ENCODE data around the gene FAM90A26. TPM values are rescaled to one million over a fixed set of nuclear protein-coding genes. Genes with fewer than 3 reads are reported as not detected.
"Not testable (repeated sequence)": the region's sequence is repeated elsewhere in the genome, so short reads cannot be mapped to it uniquely, and the experiment has no call there.

The FAM90A26 gene
- total RNA-seq, 1 donor from 2014 or later: not detected

- not testable (repeated sequence) for DNase-seq (ENCODE audit: low read depth, low spot score)
These were observed 11.8 kb upstream of the FAM90A26 start for GRCh38 chr4:9158392-9158791.

- not testable (repeated sequence) for DNase-seq (ENCODE audit: low read depth, low spot score)
These were observed 10.2 kb upstream of the FAM90A26 start for GRCh38 chr4:9160046-9160445.

- not testable (repeated sequence) for DNase-seq (ENCODE audit: low read depth, low spot score)
These were observed 4.2 kb upstream of the FAM90A26 start for GRCh38 chr4:9165990-9166389.

GRCh38 chr4:9210357-9210756, 40.1 kb downstream of the FAM90A26 start, which contains the start of gene USP17L10:
TSS of gene USP17L10 (plus strand) at chr4:9210657. CDS start at chr4:9210657, 0 bp downstream.
- DNase-seq (ENCODE audit: low read depth, low spot score): not testable (repeated sequence)

- not testable (repeated sequence) for DNase-seq (ENCODE audit: low read depth, low spot score)
These were observed 44.5 kb downstream of the FAM90A26 start for GRCh38 chr4:9214701-9215100.

GRCh38 chr4:9215105-9215504, 44.9 kb downstream of the FAM90A26 start, which contains the start of gene USP17L11:
TSS of gene USP17L11 (plus strand) at chr4:9215405. CDS start at chr4:9215405, 0 bp downstream.
- DNase-seq (ENCODE audit: low read depth, low spot score): not testable (repeated sequence)

GRCh38 chr4:9219852-9220251, 49.6 kb downstream of the FAM90A26 start, which contains the start of gene USP17L12:
TSS of gene USP17L12 (plus strand) at chr4:9220152. CDS start at chr4:9220152, 0 bp downstream.
- DNase-seq (ENCODE audit: low read depth, low spot score): not testable (repeated sequence)

GRCh38 chr4:9224596-9224995, 54.4 kb downstream of the FAM90A26 start, which contains the start of gene USP17L13:
TSS of gene USP17L13 (plus strand) at chr4:9224896. CDS start at chr4:9224896, 0 bp downstream.
- DNase-seq (ENCODE audit: low read depth, low spot score): not testable (repeated sequence)

Other genes starting within 250 kb of the FAM90A26 start
- not detected in 2 replicates for gene USP17L10, start 40.2 kb downstream of the FAM90A26 start, total RNA-seq
- gene USP17L11, start 45.0 kb downstream of the FAM90A26 start, total RNA-seq: not detected in 2 replicates
- gene USP17L12, start 49.7 kb downstream of the FAM90A26 start, total RNA-seq: not detected in 2 replicates
- not detected in 2 replicates for gene USP17L13, start 54.5 kb downstream of the FAM90A26 start, total RNA-seq
- not detected in 2 replicates for gene USP17L15, start 64.0 kb downstream of the FAM90A26 start, total RNA-seq
- not detected in 2 replicates for gene USP17L17, start 73.5 kb downstream of the FAM90A26 start, total RNA-seq
- not detected in 2 replicates for gene USP17L18, start 78.2 kb downstream of the FAM90A26 start, total RNA-seq
- not detected in 2 replicates for gene USP17L19, start 83.0 kb downstream of the FAM90A26 start, total RNA-seq
- not detected in 2 replicates for gene USP17L20, start 87.7 kb downstream of the FAM90A26 start, total RNA-seq
- gene USP17L21, start 92.5 kb downstream of the FAM90A26 start, total RNA-seq: not detected in 2 replicates
- gene USP17L22, start 97.2 kb downstream of the FAM90A26 start, total RNA-seq: not detected in 2 replicates
- not detected in 2 replicates for gene USP17L24, start 154.8 kb downstream of the FAM90A26 start, total RNA-seq
- gene USP17L25, start 159.5 kb downstream of the FAM90A26 start, total RNA-seq: not detected in 2 replicates
- gene USP17L26, start 164.2 kb downstream of the FAM90A26 start, total RNA-seq: not detected in 2 replicates
- not detected in 2 replicates for gene USP17L5, start 169.0 kb downstream of the FAM90A26 start, total RNA-seq
- gene USP17L27, start 173.7 kb downstream of the FAM90A26 start, total RNA-seq: not detected in 2 replicates
- gene USP17L28, start 178.5 kb downstream of the FAM90A26 start, total RNA-seq: not detected in 2 replicates
- not detected in 2 replicates for gene USP17L29, start 183.2 kb downstream of the FAM90A26 start, total RNA-seq
- gene USP17L30, start 192.7 kb downstream of the FAM90A26 start, total RNA-seq: not detected in 2 replicates

Data from pulmonary artery endothelial cell (primary cell).